ENCODE data around the gene KLF13.

Gene KLF13
- 335 to 564 reads per million in 2 donors for total RNA-seq

- DNase-seq = peak; percentile 99 to 100 (median 99)
Measured at GRCh38 chr15:31326156-31326874, at the start of gene KLF13. Gene KLF13 (plus strand): TSS chr15:31326835. CDS start chr15:31327213, 378 bp downstream.

GRCh38 chr15:31277335-31278060, 49.1 kb upstream of the KLF13 start:
- no peak for DNase-seq

DNA sequence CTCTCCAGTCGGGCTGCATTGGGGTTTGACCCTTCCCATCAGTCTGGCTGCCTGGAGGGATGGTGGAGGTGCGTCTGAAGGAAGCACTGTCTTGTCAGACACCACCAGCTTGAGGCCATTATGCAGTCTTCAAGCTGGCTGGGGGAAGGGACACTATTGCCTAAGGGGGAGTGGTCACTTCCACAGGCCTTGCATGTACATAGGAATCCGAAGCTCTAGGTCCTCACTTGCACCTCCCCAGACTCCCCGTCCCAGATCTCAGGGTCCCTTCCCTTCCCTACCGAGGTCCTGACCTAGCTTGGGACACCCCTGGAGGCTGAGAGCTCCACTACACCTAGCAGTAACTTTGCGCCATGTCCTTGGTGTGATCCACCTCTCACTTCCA, 48.6 kb upstream of the KLF13 start:
- no peak for DNase-seq

GRCh38 chr15:31278544-31279220, 48.0 kb upstream of the KLF13 start:
- no peak for DNase-seq

DNA sequence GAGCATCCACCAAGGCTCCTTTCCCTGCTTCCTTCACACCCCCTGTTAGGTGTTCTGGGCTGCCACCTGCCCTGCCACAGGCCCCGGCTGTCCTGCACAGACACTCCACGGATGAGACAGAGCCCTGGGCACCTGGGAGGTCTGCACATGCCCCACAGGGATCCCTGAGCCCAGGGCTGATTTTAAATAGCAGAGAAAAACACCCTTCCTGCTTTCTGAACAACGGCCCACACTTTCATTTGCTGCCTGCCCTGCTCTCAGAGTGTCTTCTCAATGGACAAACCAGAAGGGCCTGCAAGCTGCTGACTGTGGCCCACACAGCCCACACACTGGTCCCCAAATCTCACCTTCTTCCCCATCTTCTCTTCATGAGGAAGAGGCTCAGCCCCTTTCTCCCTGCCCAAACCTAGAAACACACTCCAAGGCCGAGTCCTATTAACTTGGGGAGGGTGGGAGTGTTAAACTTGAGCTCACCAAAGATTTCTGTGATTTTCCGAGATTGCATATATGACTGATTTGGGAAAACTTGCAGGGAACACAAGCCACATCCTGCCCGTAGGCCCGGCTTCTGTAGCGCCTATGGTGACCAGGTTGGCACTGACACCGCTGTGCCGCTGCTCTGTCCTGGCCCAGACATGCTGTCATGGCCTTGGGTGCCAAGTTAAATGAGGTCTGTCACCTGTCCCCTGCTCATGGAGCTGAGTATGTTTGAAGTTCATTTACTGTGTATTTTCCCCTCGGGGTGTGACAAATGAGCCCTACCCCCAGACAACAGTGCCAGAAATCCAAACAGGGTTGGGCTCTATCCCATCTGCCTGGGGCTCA, 47.2 kb upstream of the KLF13 start:
- DNase-seq = no peak

GRCh38 chr15:31280046-31280830, 46.4 kb upstream of the KLF13 start:
- no peak for DNase-seq

DNA sequence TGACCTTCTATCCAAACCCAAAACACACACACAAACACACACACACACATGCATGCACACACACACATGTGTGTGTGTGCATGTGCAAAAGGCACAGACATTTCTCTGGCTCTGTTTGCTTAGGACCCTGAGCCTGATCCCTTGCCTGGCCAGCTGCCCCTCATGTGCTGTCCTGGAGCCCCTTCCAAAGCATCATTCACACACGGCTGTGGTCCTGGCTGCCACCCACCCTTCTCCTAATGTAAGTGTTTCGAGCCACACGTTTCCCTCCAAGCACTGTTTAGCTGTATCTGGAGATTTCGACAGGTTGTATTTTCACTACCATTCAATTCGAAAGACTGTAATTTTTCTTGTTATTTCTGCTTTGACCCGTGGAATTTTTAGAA, 45.8 kb upstream of the KLF13 start:
- DNase-seq = no peak

GRCh38 chr15:31283043-31283442, 43.6 kb upstream of the KLF13 start:
- no peak for DNase-seq

- DNase-seq = no peak
Measured at GRCh38 chr15:31285772-31286261, 40.8 kb upstream of the KLF13 start.

DNA sequence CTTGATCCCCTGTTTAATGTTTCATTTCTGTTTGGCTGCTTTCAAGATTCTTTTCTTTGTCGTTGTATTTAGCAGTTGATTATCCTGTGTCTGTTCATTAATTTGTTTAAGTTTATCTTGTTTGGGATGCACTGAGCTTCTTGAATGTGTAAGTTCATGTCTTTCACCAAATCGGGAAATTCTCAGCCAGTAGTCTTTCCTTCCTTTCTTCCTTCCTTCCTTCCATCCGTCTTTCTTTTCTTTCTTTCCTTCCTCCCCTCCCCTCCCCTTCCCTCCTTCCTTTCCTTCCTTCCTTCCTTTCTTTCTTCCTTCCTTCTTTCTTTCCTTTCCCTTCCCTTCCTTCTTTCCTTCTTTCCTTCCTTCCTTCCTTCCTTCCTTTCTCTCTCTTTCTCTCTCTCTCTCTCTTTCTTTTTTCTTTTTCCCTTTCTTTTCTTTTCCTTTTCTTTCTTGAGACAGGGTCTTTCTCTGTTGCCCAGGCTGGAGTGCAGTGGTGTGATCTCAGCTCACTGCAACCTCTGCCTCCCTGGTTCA, 35.5 kb upstream of the KLF13 start:
- DNase-seq = no peak

GRCh38 chr15:31292391-31293015, 34.1 kb upstream of the KLF13 start:
- DNase-seq = no peak

DNA sequence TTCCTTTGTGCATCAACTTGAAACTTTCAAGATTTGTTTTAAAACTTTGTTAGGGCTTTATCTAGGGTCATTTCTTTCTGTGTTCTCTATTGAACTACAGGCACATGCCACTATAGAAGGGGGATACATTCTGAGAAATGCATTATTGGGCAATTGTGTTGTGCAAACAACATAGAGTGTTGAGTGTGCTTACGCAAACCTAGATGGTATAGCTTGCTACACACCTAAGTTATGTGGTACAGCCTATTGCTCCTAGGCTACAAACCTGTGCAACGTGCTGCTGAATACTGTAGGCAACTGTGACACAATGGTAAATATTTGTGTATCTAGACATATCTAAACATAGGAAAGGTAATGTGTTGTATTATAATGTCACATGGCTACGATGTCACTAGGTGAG, 33.0 kb upstream of the KLF13 start:
- no peak for DNase-seq

GRCh38 chr15:31294067-31294466, 32.6 kb upstream of the KLF13 start:
- DNase-seq = no peak

DNA sequence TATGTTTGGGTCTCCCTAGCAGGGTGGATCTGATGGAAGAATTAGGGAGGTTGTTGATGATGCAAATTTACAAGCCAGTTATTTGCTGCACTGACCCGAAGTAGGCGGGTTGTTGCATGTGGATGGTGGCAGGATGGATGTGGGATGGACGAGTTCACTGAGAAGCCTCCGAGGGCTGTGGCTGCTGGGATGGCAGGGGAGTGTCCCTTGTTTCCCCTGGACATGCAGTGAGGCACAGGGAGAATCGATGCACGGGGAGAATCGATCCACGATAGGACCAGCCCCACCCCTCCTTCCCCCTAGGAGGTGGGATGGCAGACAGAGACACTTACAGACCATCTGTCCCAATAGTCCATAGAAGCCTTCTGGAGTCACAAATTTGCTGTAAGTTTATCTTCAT, 31.0 kb upstream of the KLF13 start:
- DNase-seq = no peak

GRCh38 chr15:31296219-31296645, 30.4 kb upstream of the KLF13 start:
- no peak for DNase-seq

DNA sequence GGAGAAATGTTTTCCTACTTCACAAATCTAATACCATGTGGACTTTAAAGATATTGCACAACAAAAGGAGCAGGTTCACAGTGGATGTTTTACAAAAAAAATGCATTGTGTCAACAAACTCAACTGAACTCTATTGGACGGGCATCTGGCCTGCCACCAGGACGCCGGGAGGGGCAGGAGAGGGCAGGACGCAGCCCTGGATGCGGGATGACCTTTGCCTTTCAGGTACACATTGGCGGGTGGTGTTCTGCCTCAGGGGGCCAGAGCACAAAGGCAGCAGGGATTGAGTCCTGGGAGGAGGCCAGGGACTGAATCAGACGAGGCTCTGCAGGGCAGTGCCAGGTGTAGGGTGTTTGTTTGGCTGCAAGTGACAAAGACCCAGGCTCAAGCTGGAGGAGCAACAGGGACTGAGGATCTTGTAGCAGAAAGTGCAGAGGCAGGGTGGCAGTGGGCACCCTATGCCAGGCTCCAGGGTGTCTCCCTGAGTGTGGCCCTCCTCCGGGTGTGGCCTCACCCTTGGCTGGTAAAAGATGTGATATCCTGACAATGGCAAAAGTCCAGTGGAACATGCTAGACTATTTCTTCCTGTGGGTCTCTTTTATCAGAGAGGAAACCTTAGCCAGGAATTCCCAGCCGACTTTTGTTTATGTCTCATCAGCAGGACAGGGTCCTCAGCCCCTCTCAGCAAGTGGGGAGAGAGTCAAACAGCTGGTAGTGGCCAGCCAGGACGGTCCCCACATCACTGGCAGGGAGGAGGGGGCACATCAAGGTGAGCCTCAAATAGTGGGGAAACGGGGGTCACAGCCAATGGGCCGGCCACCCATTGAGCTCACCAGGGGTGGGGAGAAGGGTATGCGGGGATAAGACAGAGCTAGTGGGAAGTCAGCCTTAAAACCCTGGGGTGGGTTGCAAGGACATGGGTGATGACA, 29.7 kb upstream of the KLF13 start:
- DNase-seq = no peak

DNA sequence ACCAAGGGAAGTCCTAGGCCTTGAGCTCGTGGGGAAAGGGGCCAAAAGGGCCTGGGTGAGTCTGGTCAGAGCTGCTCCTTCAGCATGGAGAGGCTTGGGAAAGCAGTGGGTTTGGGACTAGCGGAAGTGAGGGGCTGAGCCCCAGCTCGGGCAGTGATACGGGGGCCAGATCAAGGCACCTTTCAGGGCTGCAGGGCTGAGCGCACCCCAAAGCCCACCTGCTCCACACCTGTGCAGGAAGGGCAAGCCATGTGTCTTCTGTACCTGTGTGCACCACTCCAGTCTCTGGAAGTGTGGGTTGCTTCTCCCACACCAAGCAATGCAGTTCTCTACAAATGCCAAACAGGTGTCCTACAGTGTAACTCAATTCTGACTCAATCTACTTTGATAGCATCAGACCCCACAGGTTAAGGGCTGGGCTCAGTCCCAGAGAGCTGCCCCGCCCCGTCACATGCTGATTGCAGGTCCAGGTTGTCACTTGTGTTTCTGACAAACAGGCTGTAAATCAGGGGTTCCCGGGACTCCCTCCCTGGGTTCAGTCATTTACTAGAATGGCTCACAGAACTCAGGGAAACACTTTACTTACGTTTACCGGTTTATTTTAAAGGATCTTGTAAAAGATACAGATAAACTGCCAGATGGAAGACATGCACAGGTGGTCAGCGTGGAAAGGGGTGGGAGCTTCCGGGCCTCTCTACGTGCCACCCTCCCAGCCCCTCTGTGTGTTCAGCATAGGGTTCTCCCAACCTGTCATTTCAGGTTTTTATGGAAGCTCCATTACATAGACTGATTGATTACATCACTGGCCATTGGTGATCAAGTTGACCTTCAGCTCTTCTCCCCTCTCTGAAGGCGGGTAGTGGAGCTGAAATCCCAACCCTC, 28.8 kb upstream of the KLF13 start:
- no peak for DNase-seq

- DNase-seq = no peak
Measured at GRCh38 chr15:31298707-31299172, 27.9 kb upstream of the KLF13 start.

DNA sequence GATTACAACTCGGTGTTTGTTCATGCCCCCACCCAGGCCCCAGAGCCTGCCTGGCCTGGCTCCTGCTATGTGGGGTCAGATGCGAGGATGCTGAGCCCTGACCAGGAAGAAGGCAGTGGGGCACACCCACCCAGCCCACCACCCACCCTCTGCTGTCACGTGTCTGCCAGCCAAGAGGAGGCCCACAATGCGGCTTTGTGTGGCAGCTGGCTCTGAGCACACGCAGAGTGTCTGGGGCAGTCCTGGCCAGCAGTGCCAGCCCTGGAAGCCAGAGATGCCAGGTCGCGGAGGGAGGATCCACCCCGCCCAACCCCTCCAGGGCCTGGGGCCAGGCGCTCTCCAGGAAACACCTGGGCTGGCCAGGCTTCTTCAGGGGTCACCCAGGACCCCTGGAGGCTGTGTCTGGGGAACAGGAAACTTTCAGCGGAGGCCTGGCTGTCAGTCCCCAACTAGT, 26.4 kb upstream of the KLF13 start:
- no peak for DNase-seq
